ENCODE results near the gene MRPL58.
"Not testable (repeated sequence)": the region's sequence is repeated elsewhere in the genome, so short reads cannot be mapped to it uniquely, and the experiment has no call there.

The MRPL58 gene

GRCh38 chr17:75004371-75004770 is 8.1 kb upstream of the MRPL58 start:
- H3K4me3 ChIP-seq (ENCODE audit: extremely low read depth, insufficient read depth, low read length, poor library complexity, severe bottlenecking), result no peak overlapping the region
- H3K36me3 ChIP-seq (ENCODE audit: control insufficient read depth, insufficient read depth, low read length), result peaks cover 58% of the 10 kb centered on the region
- no peaks in the 10 kb centered on the region for H3K9me3 ChIP-seq (ENCODE audit: control insufficient read depth, low read length)
- H3K27ac ChIP-seq (ENCODE audit: low read depth, low read length, severe bottlenecking), result no peak overlapping the region
- no peaks in the 10 kb centered on the region for H3K4me1 ChIP-seq (ENCODE audit: control insufficient read depth, insufficient read depth, low read length, poor library complexity, severe bottlenecking)
- 95 to 100% methylated on average over 1 to 2 of the region's 3 CpGs for WGBS, 2 experiments (ENCODE audit: insufficient coverage in 2 of 2)

DNA sequence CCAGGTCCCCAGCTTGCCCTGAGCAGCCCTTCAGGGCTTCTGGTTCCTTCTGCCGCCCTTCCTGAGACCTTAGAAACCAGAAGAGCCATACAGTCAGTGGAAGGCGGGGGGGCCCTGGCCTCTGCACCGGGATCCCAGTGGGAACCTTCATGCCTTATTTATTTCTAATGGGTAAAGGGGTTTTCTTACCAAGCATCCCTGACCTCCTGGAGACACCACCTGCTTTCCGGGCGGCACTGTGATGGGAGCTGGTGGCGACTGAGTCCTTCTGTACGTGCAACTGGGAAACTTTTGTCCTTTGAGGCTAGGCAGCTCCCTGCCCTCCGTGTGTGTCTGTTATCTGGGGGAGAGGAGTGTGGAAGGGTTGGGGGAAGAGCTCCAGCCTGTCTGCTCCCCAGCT is 7.2 kb upstream of the MRPL58 start:
- Histone ChIP-seq H3K4me1 (ENCODE audit: control insufficient read depth, insufficient read depth, low read length, poor library complexity, severe bottlenecking) (no peaks in the 10 kb centered on the region), H3K4me3 (ENCODE audit: extremely low read depth, insufficient read depth, low read length, poor library complexity, severe bottlenecking) (no peak overlapping the region), H3K36me3 (ENCODE audit: control insufficient read depth, insufficient read depth, low read length) (peaks cover 54% of the 10 kb centered on the region), H3K9me3 (ENCODE audit: control insufficient read depth, low read length) (no peaks in the 10 kb centered on the region), H3K27ac (ENCODE audit: low read depth, low read length, severe bottlenecking) (no peak overlapping the region)
- 89 to 100% methylated on average over 1 to 5 of the region's 8 CpGs for WGBS, 2 experiments (ENCODE audit: insufficient coverage in 2 of 2)

DNA sequence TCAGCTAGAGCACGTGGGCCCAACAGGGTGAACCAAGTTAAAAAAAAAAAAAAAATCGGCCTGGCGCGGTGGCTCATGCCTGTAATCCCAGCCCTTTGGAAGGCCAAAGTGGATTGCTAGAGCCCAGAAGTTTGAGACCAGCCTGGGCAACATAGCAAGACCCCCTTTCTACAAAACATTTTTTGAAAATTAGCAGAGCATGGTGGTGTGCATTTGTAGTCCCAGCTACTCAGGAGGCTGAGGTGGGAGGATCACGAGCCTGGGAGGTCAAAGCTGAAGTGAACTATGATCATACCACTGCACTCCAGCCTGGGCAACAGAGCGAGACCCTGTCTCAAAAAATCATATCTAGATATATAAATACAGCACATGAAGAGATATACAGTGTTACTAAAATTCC is 6.4 kb upstream of the MRPL58 start:
- H3K4me1 ChIP-seq (ENCODE audit: control insufficient read depth, insufficient read depth, low read length, poor library complexity, severe bottlenecking); H3K27ac ChIP-seq (ENCODE audit: low read depth, low read length, severe bottlenecking); H3K4me3 ChIP-seq (ENCODE audit: extremely low read depth, insufficient read depth, low read length, poor library complexity, severe bottlenecking); H3K9me3 ChIP-seq (ENCODE audit: control insufficient read depth, low read length): not testable (repeated sequence)
- 83% methylated on average over 3 of the region's 6 CpGs; no CpG with 5 or more reads in 1 of the 2 experiments for WGBS, 2 experiments (ENCODE audit: insufficient coverage in 2 of 2)
- peaks cover 48% of the 10 kb centered on the region for H3K36me3 ChIP-seq (ENCODE audit: control insufficient read depth, insufficient read depth, low read length)

DNA sequence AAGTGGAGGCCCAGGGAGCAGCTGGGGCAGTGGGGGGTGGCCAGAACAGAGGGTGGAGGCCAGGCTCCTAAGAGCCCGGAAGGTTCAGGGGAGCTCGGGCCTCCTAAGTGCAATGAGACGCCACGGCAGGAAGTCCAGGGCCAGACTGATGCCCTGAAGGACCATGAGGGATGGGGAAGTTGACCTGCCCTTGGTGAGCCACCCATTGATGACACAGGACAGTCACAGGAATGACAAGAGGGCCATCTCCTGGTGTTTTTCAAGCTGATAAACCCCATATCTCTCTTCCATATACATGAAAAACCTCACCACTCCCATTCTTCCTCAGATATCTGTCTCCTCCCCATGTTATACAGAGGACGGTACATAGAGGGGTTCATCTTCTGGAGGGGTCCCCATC is 5.8 kb upstream of the MRPL58 start:
- WGBS, 2 experiments (ENCODE audit: insufficient coverage in 2 of 2), result 95 to 97% methylated on average over 4 to 5 of the region's 5 CpGs
- H3K4me3 ChIP-seq (ENCODE audit: extremely low read depth, insufficient read depth, low read length, poor library complexity, severe bottlenecking), result no peak overlapping the region
- peaks cover 2% of the 10 kb centered on the region for H3K4me1 ChIP-seq (ENCODE audit: control insufficient read depth, insufficient read depth, low read length, poor library complexity, severe bottlenecking)
- H3K9me3 ChIP-seq (ENCODE audit: control insufficient read depth, low read length), result no peaks in the 10 kb centered on the region
- no peak overlapping the region for H3K27ac ChIP-seq (ENCODE audit: low read depth, low read length, severe bottlenecking)
- peaks cover 43% of the 10 kb centered on the region for H3K36me3 ChIP-seq (ENCODE audit: control insufficient read depth, insufficient read depth, low read length)

- Histone ChIP-seq H3K36me3 (ENCODE audit: control insufficient read depth, insufficient read depth, low read length) (peaks cover 26% of the 10 kb centered on the region), H3K27ac (ENCODE audit: low read depth, low read length, severe bottlenecking) (no peak overlapping the region), H3K4me3 (ENCODE audit: extremely low read depth, insufficient read depth, low read length, poor library complexity, severe bottlenecking) (no peak overlapping the region), H3K9me3 (ENCODE audit: control insufficient read depth, low read length) (no peaks in the 10 kb centered on the region), H3K4me1 (ENCODE audit: control insufficient read depth, insufficient read depth, low read length, poor library complexity, severe bottlenecking) (peaks cover 10% of the 10 kb centered on the region)
- WGBS, 2 experiments (ENCODE audit: insufficient coverage in 2 of 2), result 93 to 100% methylated on average over 1 to 2 of the region's 6 CpGs
These were observed 4.1 kb upstream of the MRPL58 start for GRCh38 chr17:75008373-75008772.

- WGBS, 2 experiments (ENCODE audit: insufficient coverage in 2 of 2), result 71 to 86% methylated on average over 2 of the region's 2 CpGs
- no peak overlapping the region for H3K4me3 ChIP-seq (ENCODE audit: extremely low read depth, insufficient read depth, low read length, poor library complexity, severe bottlenecking)
- peaks cover 14% of the 10 kb centered on the region for H3K4me1 ChIP-seq (ENCODE audit: control insufficient read depth, insufficient read depth, low read length, poor library complexity, severe bottlenecking)
- no peak overlapping the region for H3K27ac ChIP-seq (ENCODE audit: low read depth, low read length, severe bottlenecking)
- H3K36me3 ChIP-seq (ENCODE audit: control insufficient read depth, insufficient read depth, low read length), result peaks cover 18% of the 10 kb centered on the region
- H3K9me3 ChIP-seq (ENCODE audit: control insufficient read depth, low read length), result no peaks in the 10 kb centered on the region
These were observed 3.2 kb upstream of the MRPL58 start for GRCh38 chr17:75009139-75009724.

- WGBS, 2 experiments (ENCODE audit: insufficient coverage in 2 of 2), result 82 to 85% methylated on average over 5 to 6 of the region's 8 CpGs
- Histone ChIP-seq H3K4me1 (ENCODE audit: control insufficient read depth, insufficient read depth, low read length, poor library complexity, severe bottlenecking) (peaks cover 14% of the 10 kb centered on the region), H3K36me3 (ENCODE audit: control insufficient read depth, insufficient read depth, low read length) (peaks cover 14% of the 10 kb centered on the region), H3K9me3 (ENCODE audit: control insufficient read depth, low read length) (no peaks in the 10 kb centered on the region), H3K4me3 (ENCODE audit: extremely low read depth, insufficient read depth, low read length, poor library complexity, severe bottlenecking) (no peak overlapping the region), H3K27ac (ENCODE audit: low read depth, low read length, severe bottlenecking) (peak overlapping the region; percentile 91)
These were observed 1.6 kb upstream of the MRPL58 start for GRCh38 chr17:75010683-75011400.

GRCh38 chr17:75011401-75012095 is 922 bp upstream of the MRPL58 start:
- 84 to 89% methylated on average over 9 to 11 of the region's 13 CpGs for WGBS, 2 experiments (ENCODE audit: insufficient coverage in 2 of 2)
- Histone ChIP-seq H3K27ac (ENCODE audit: low read depth, low read length, severe bottlenecking) (peak overlapping the region; percentile 91), H3K9me3 (ENCODE audit: control insufficient read depth, low read length) (no peaks in the 10 kb centered on the region), H3K4me1 (ENCODE audit: control insufficient read depth, insufficient read depth, low read length, poor library complexity, severe bottlenecking) (peaks cover 14% of the 10 kb centered on the region), H3K4me3 (ENCODE audit: extremely low read depth, insufficient read depth, low read length, poor library complexity, severe bottlenecking) (peak overlapping the region; percentile 68), H3K36me3 (ENCODE audit: control insufficient read depth, insufficient read depth, low read length) (peaks cover 14% of the 10 kb centered on the region)

DNA sequence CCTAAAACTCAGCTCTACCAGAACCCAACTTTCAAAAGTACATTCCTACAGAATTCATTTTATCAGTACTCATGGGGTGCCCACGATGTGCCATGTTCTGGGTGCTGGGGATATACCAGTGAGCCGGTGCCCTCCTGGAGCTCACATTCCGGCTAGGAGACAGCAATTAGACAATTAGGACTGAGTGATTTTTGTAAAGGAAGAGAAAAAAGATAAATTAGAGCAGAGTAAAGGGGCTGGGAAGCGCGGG is 449 bp upstream of the MRPL58 start:
- H3K36me3 ChIP-seq (ENCODE audit: control insufficient read depth, insufficient read depth, low read length), result peaks cover 18% of the 10 kb centered on the region
- H3K9me3 ChIP-seq (ENCODE audit: control insufficient read depth, low read length), result no peaks in the 10 kb centered on the region
- H3K4me1 ChIP-seq (ENCODE audit: control insufficient read depth, insufficient read depth, low read length, poor library complexity, severe bottlenecking), result peaks cover 14% of the 10 kb centered on the region
- peak overlapping the region; percentile 68 for H3K4me3 ChIP-seq (ENCODE audit: extremely low read depth, insufficient read depth, low read length, poor library complexity, severe bottlenecking)
- WGBS, 2 experiments (ENCODE audit: insufficient coverage in 2 of 2), result 29 to 63% methylated on average over 3 to 5 of the region's 5 CpGs
- H3K27ac ChIP-seq (ENCODE audit: low read depth, low read length, severe bottlenecking), result peak overlapping the region; percentile 91

DNA sequence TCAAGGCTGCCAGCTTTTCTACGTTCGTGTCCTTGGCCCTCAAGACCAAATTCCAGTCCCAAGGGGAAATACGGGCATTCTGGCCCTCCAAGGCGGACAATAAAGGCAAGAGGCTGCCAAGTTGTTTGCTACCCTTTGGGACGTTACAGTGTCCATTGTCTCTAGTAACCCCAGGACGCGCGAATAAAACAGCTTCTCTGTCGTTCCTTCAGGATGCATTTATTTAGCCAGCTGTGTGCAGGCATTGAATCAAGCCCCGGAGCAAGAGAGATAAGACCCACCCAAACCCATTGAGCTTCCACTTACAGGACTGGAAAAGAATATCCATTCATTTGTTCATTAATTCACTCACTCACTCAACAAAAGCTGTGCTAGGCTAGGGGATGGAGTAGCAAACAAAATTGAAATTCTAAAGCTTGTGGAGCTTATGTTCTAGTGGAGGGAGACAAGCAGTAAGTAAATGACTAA is 656 bp downstream of the MRPL58 start:
- no peaks in the 10 kb centered on the region for H3K9me3 ChIP-seq (ENCODE audit: control insufficient read depth, low read length)
- H3K27ac ChIP-seq (ENCODE audit: low read depth, low read length, severe bottlenecking), result peak overlapping the region; percentile 91
- H3K4me3 ChIP-seq (ENCODE audit: extremely low read depth, insufficient read depth, low read length, poor library complexity, severe bottlenecking), result peak overlapping the region; percentile 68
- peaks cover 18% of the 10 kb centered on the region for H3K36me3 ChIP-seq (ENCODE audit: control insufficient read depth, insufficient read depth, low read length)
- peaks cover 14% of the 10 kb centered on the region for H3K4me1 ChIP-seq (ENCODE audit: control insufficient read depth, insufficient read depth, low read length, poor library complexity, severe bottlenecking)
- 2% methylated on average over 9 of the region's 10 CpGs for whole genome bisulfite sequencing, 2 experiments (ENCODE audit: insufficient coverage in 2 of 2)

DNA sequence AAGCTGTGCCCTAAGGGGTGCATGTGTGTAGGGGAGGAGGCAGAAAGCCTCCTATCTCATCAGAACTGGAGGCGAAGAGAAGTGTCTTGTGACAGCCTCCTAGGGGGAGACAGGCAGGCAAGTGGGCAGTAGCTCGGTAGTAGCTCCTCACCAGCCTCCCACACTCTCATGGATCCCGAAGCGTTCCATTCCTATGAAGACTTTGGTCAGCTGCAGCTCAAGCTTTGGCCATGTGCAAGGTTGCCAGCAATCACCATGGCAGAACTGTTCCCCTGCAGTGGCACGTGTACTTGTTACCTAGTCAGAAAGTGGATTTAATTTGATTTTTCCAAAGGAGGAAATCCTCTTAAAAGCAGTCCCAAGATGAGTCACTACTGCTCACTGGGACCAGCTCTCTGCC is 6.7 kb downstream of the MRPL58 start:
- H3K36me3 ChIP-seq (ENCODE audit: control insufficient read depth, insufficient read depth, low read length), result peaks cover 59% of the 10 kb centered on the region
- 87 to 100% methylated on average over 2 to 3 of the region's 5 CpGs for WGBS, 2 experiments (ENCODE audit: insufficient coverage in 2 of 2)
- no peaks in the 10 kb centered on the region for H3K9me3 ChIP-seq (ENCODE audit: control insufficient read depth, low read length)
- no peaks in the 10 kb centered on the region for H3K4me1 ChIP-seq (ENCODE audit: control insufficient read depth, insufficient read depth, low read length, poor library complexity, severe bottlenecking)
- H3K27ac ChIP-seq (ENCODE audit: low read depth, low read length, severe bottlenecking), result no peak overlapping the region
- no peak overlapping the region for H3K4me3 ChIP-seq (ENCODE audit: extremely low read depth, insufficient read depth, low read length, poor library complexity, severe bottlenecking)
